ENCODE results near the gene MANEA. TPM values are rescaled to one million over a fixed set of nuclear protein-coding genes. Genes with fewer than 3 reads are reported as not detected.
A peak's percentile ranks its signal among the peaks of the same experiment; 100 is the strongest.

The MANEA gene
- total RNA-seq, 2 experiments from 2014 or later, result 6.1 to 8.0 TPM

DNA sequence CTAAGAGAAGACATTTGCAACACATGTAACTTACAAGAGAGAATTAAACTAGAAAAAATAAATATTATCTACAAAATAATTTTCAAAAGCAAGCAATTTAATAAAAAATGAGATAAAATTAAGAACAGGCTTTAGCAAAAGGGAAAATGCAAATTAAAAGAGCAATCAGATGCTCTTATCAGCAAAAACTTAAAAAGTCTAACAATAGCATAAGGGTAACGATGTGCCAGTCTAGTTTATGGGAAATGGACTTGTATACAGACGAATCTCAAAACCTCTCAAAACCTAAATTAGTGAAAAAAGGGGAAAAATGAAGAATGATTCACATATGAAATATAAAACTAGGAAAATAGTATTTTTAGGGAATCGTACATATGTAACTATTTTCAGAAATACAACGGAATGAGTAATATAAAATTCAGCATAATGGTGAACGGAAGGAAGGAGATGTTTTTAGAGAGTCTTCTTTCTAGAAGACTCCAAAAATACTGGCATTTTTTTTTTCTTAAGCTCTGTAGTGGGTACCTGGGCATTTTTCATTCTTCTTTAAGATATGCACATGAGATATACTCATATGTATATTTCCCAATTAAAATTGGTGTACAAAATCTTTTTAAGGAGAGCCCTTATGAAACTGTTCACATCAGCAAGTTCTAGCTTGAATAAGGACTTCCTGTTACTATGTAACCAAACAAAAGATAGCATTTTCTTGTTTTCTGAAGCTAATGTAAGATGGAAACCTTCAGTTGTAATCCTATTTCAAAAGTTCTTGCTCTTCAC is 927 bp upstream of the MANEA start:
- Mint-ChIP-seq H3K27ac (peak overlapping the region; percentile 95), H3K36me3 (ENCODE audit: low read depth) (peaks cover 24% of the 10 kb centered on the region), H3K9me3 (no peaks in the 10 kb centered on the region), H3K27me3 (no peaks in the 10 kb centered on the region), H3K4me3 (peak overlapping the region; percentile 95), H3K4me1 (ENCODE audit: low read depth) (peaks cover 81% of the 10 kb centered on the region)
- peak in 3 of 14 experiments; percentile 38 to 53 (median 44) for DNase-seq
- peaks cover 11% of the 10 kb centered on the region for H3K4me1 ChIP-seq (ENCODE audit: insufficient read depth, low read length)
- peak; percentile 18 for ATAC-seq (ENCODE audit: poor library complexity)
- H3K4me3 ChIP-seq (ENCODE audit: low read length), result peak overlapping the region; percentile 91
- POLR2A ChIA-PET, result interaction anchor here (0.7 to 2.7 kb wide), 8 partner anchors 10 to 1348 kb away, joined by 3 to 18 read pairs (median 5); partner anchors contain the start of genes KLHL32 and UFL1
- no peaks in the 10 kb centered on the region for H3K27me3 ChIP-seq (ENCODE audit: control insufficient read depth in 1 of 2, insufficient read depth in 2 of 2, low read length in 2 of 2)
- CTCF ChIA-PET, result interaction anchor here (0.8 to 1.9 kb wide), 2 partner anchors 11 to 1321 kb away, joined by 3 to 5 read pairs; partner anchors contain the start of gene NDUFAF4
- TF ChIP-seq, protein P1, sequence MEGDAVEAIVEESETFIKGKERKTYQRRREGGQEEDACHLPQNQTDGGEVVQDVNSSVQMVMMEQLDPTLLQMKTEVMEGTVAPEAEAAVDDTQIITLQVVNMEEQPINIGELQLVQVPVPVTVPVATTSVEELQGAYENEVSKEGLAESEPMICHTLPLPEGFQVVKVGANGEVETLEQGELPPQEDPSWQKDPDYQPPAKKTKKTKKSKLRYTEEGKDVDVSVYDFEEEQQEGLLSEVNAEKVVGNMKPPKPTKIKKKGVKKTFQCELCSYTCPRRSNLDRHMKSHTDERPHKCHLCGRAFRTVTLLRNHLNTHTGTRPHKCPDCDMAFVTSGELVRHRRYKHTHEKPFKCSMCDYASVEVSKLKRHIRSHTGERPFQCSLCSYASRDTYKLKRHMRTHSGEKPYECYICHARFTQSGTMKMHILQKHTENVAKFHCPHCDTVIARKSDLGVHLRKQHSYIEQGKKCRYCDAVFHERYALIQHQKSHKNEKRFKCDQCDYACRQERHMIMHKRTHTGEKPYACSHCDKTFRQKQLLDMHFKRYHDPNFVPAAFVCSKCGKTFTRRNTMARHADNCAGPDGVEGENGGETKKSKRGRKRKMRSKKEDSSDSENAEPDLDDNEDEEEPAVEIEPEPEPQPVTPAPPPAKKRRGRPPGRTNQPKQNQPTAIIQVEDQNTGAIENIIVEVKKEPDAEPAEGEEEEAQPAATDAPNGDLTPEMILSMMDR (IDR thresholded peaks at IDR 0.05), result no peak
- intact Hi-C loops (cut with DNase I, micrococcal nuclease), result loop anchor here (2.0 to 10.0 kb wide), 7 partner anchors 14 to 1708 kb away; partner anchors contain the start of genes MMS22L (in 2 of the 2), KLHL32 (in 1 of the 2), NDUFAF4 (in 1 of the 2) and UFL1 (in 1 of the 2)
- no peaks in the 10 kb centered on the region for H3K9me3 ChIP-seq (ENCODE audit: control insufficient read depth in 1 of 2, insufficient read depth in 1 of 2, low read length in 2 of 2)
- peak overlapping the region; percentile 76 to 84 for H3K27ac ChIP-seq (ENCODE audit: low read depth in 1 of 2, low read length in 2 of 2)
- peaks cover 3% of the 10 kb centered on the region for H3K36me3 ChIP-seq (ENCODE audit: insufficient read depth, low read length)

DNA sequence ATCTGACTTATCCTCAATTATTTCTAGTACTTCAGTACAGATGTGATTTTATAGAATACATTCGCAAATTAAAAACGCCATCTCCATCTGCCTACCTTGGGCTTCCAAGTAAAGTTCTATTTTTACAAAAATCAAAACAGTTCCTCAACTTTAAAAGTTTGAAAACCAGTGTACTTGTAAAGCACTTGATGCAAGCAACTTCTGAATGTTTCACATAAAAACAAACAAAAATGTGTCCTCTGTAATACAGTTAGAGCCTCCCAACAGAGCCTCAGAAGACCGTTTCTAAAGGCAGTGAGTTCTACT is 384 bp upstream of the MANEA start:
- H3K27ac ChIP-seq (ENCODE audit: low read depth in 1 of 2, low read length in 2 of 2), result peak overlapping the region; percentile 76 to 84
- H3K4me1 ChIP-seq (ENCODE audit: insufficient read depth, low read length), result peaks cover 11% of the 10 kb centered on the region
- no peak for DNase-seq
- no peaks in the 10 kb centered on the region for H3K27me3 ChIP-seq (ENCODE audit: control insufficient read depth in 1 of 2, insufficient read depth in 2 of 2, low read length in 2 of 2)
- H3K4me3 Mint-ChIP-seq, result peak overlapping the region; percentile 95
- H3K36me3 ChIP-seq (ENCODE audit: insufficient read depth, low read length), result no peaks in the 10 kb centered on the region
- no peak for ATAC-seq (ENCODE audit: poor library complexity)
- CTCF ChIA-PET, result interaction anchor here (1.9 kb wide), 1 partner anchor 10 kb away, joined by 5 read pairs; no protein-coding TSS in a partner anchor
- no peaks in the 10 kb centered on the region for H3K9me3 Mint-ChIP-seq
- H3K27ac Mint-ChIP-seq, result peak overlapping the region; percentile 95
- POLR2A ChIA-PET, result interaction anchor here (0.7 to 2.7 kb wide), 8 partner anchors 10 to 1348 kb away, joined by 3 to 18 read pairs (median 5); partner anchors contain the start of genes KLHL32 and UFL1
- H3K27me3 Mint-ChIP-seq, result no peaks in the 10 kb centered on the region
- intact Hi-C loops (cut with DNase I, micrococcal nuclease), result loop anchor here (2.0 to 10.0 kb wide), 7 partner anchors 14 to 1708 kb away; partner anchors contain the start of genes MMS22L (in 2 of the 2), KLHL32 (in 1 of the 2), NDUFAF4 (in 1 of the 2) and UFL1 (in 1 of the 2)
- peaks cover 82% of the 10 kb centered on the region for H3K4me1 Mint-ChIP-seq (ENCODE audit: low read depth)
- TF ChIP-seq, protein P1 (IDR thresholded peaks at IDR 0.05), result no peak
- H3K4me3 ChIP-seq (ENCODE audit: low read length), result peak overlapping the region; percentile 91
- peaks cover 28% of the 10 kb centered on the region for H3K36me3 Mint-ChIP-seq (ENCODE audit: low read depth)
- no peaks in the 10 kb centered on the region for H3K9me3 ChIP-seq (ENCODE audit: control insufficient read depth in 1 of 2, insufficient read depth in 1 of 2, low read length in 2 of 2)

DNA sequence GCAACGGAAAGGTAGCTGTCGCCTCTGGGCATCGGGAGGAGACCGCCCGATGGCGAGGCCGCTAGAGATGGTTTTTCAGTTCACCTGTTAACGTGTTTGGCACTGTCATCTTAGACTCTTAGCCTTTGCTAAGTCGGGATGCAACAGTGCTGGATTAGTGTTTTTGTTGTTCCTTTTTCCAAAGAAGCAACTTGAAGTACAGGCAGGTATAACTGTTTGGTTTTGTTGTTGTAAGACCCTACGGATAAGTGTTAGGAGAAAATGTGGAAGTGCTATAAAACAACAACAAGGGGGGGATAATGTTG is 723 bp downstream of the MANEA start:
- Histone ChIP-seq H3K27me3 (ENCODE audit: control insufficient read depth in 1 of 2, insufficient read depth in 2 of 2, low read length in 2 of 2) (no peaks in the 10 kb centered on the region), H3K4me3 (ENCODE audit: low read length) (peak overlapping the region; percentile 91), H3K4me1 (ENCODE audit: insufficient read depth, low read length) (peaks cover 11% of the 10 kb centered on the region), H3K36me3 (ENCODE audit: insufficient read depth, low read length) (no peaks in the 10 kb centered on the region), H3K9me3 (ENCODE audit: control insufficient read depth in 1 of 2, insufficient read depth in 1 of 2, low read length in 2 of 2) (no peaks in the 10 kb centered on the region), H3K27ac (ENCODE audit: low read depth in 1 of 2, low read length in 2 of 2) (peak overlapping the region; percentile 76 to 84)
- Mint-ChIP-seq H3K4me3 (peak overlapping the region; percentile 95), H3K4me1 (ENCODE audit: low read depth) (peaks cover 72% of the 10 kb centered on the region), H3K27ac (peak overlapping the region; percentile 95), H3K9me3 (no peaks in the 10 kb centered on the region), H3K27me3 (no peaks in the 10 kb centered on the region), H3K36me3 (ENCODE audit: low read depth) (peaks cover 37% of the 10 kb centered on the region)
- DNase-seq (no peak), ATAC-seq (ENCODE audit: poor library complexity) (peak; percentile 2)
- ChIA-PET POLR2A (interaction anchor here (1.4 to 2.7 kb wide), 4 partner anchors 10 to 1346 kb away, joined by 4 to 18 read pairs (median 9); partner anchors contain the start of gene KLHL32), CTCF (interaction anchor here (1.9 kb wide), 1 partner anchor 9 kb away, joined by 5 read pairs; no protein-coding TSS in a partner anchor)
- TF ChIP-seq, protein P1 (IDR thresholded peaks at IDR 0.05), result no peak
- intact Hi-C loops (cut with DNase I, micrococcal nuclease), result loop anchor here (5.0 to 10.0 kb wide), 6 partner anchors 944 to 1707 kb away; partner anchors contain the start of genes MMS22L (in 2 of the 2), KLHL32 (in 1 of the 2), NDUFAF4 (in 1 of the 2) and UFL1 (in 1 of the 2)

All from CD4-positive, alpha-beta T cell (primary cell).